ENCODE results near the gene PIEZO1.

- no peak for TF ChIP-seq POLR2AphosphoS5 (IDR thresholded peaks at IDR 0.05; ENCODE audit: low read depth, low read length)
- no peak for TF ChIP-seq POLR2A (IDR thresholded peaks at IDR 0.05; ENCODE audit: low read depth, low read length)
- no peak for TF ChIP-seq TAF1 (IDR thresholded peaks at IDR 0.05; ENCODE audit: low read depth, low read length)
- TF ChIP-seq POU2F2 (IDR thresholded peaks at IDR 0.05; ENCODE audit: low read depth, low read length): no peak
Measured at GRCh38 chr16:88752386-88753002, 32.5 kb downstream of the PIEZO1 start.
